ENCODE results near the gene LIPK.

DNA sequence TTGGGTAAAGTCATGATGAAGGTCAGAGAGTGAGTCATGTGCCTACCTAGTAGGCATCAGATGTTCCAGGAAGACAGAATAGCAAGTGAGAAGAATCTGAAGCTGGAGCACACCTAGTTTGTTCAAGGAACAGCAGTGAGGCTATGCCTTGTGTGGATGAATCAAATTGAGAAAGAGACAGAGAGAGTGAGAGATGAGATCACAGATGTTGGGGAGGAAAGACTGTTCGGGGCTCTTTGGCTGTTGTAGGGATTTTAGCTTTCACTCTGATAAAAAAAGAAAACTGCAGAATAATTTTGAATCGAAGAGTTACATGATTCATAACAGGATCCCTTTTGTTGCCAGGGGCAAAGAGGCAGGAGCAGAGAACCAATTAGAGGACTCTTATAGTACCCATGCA, 35.6 kb upstream of the LIPK start:
- TF ChIP-seq RFX5 (IDR thresholded peaks at IDR 0.05) = no peak
- TF ChIP-seq, protein P1, sequence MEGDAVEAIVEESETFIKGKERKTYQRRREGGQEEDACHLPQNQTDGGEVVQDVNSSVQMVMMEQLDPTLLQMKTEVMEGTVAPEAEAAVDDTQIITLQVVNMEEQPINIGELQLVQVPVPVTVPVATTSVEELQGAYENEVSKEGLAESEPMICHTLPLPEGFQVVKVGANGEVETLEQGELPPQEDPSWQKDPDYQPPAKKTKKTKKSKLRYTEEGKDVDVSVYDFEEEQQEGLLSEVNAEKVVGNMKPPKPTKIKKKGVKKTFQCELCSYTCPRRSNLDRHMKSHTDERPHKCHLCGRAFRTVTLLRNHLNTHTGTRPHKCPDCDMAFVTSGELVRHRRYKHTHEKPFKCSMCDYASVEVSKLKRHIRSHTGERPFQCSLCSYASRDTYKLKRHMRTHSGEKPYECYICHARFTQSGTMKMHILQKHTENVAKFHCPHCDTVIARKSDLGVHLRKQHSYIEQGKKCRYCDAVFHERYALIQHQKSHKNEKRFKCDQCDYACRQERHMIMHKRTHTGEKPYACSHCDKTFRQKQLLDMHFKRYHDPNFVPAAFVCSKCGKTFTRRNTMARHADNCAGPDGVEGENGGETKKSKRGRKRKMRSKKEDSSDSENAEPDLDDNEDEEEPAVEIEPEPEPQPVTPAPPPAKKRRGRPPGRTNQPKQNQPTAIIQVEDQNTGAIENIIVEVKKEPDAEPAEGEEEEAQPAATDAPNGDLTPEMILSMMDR (IDR thresholded peaks at IDR 0.05) = no peak
- TF ChIP-seq, protein P2, sequence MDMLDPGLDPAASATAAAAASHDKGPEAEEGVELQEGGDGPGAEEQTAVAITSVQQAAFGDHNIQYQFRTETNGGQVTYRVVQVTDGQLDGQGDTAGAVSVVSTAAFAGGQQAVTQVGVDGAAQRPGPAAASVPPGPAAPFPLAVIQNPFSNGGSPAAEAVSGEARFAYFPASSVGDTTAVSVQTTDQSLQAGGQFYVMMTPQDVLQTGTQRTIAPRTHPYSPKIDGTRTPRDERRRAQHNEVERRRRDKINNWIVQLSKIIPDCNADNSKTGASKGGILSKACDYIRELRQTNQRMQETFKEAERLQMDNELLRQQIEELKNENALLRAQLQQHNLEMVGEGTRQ (IDR thresholded peaks at IDR 0.05) = no peak
- TF ChIP-seq, protein P3, sequence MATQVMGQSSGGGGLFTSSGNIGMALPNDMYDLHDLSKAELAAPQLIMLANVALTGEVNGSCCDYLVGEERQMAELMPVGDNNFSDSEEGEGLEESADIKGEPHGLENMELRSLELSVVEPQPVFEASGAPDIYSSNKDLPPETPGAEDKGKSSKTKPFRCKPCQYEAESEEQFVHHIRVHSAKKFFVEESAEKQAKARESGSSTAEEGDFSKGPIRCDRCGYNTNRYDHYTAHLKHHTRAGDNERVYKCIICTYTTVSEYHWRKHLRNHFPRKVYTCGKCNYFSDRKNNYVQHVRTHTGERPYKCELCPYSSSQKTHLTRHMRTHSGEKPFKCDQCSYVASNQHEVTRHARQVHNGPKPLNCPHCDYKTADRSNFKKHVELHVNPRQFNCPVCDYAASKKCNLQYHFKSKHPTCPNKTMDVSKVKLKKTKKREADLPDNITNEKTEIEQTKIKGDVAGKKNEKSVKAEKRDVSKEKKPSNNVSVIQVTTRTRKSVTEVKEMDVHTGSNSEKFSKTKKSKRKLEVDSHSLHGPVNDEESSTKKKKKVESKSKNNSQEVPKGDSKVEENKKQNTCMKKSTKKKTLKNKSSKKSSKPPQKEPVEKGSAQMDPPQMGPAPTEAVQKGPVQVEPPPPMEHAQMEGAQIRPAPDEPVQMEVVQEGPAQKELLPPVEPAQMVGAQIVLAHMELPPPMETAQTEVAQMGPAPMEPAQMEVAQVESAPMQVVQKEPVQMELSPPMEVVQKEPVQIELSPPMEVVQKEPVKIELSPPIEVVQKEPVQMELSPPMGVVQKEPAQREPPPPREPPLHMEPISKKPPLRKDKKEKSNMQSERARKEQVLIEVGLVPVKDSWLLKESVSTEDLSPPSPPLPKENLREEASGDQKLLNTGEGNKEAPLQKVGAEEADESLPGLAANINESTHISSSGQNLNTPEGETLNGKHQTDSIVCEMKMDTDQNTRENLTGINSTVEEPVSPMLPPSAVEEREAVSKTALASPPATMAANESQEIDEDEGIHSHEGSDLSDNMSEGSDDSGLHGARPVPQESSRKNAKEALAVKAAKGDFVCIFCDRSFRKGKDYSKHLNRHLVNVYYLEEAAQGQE (IDR thresholded peaks at IDR 0.05) = no peak
- TF ChIP-seq JUNB (IDR thresholded peaks at IDR 0.05) = no peak
- no peak for TF ChIP-seq SREBF2 (IDR thresholded peaks at IDR 0.05)
- TF ChIP-seq ZFP36 (IDR thresholded peaks at IDR 0.05; ENCODE audit: borderline replicate concordance, partially characterized antibody) = no peak
- TF ChIP-seq ZNF302 (CRISPR knock-in tag; IDR thresholded peaks at IDR 0.05) = no peak
- TF ChIP-seq, protein P4, sequence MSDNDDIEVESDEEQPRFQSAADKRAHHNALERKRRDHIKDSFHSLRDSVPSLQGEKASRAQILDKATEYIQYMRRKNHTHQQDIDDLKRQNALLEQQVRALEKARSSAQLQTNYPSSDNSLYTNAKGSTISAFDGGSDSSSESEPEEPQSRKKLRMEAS (IDR thresholded peaks at IDR 0.05) = no peak
- TF ChIP-seq SMC3 (IDR thresholded peaks at IDR 0.05) = no peak
- no peak for TF ChIP-seq RNF2 (IDR thresholded peaks at IDR 0.05; ENCODE audit: borderline replicate concordance, low read depth)
- no peak for TF ChIP-seq TP53 (CRISPR knock-in tag; IDR thresholded peaks at IDR 0.05)
- no peak for TF ChIP-seq POLR2A (IDR thresholded peaks at IDR 0.05; ENCODE audit: low read length)
- TF ChIP-seq, protein P5, sequence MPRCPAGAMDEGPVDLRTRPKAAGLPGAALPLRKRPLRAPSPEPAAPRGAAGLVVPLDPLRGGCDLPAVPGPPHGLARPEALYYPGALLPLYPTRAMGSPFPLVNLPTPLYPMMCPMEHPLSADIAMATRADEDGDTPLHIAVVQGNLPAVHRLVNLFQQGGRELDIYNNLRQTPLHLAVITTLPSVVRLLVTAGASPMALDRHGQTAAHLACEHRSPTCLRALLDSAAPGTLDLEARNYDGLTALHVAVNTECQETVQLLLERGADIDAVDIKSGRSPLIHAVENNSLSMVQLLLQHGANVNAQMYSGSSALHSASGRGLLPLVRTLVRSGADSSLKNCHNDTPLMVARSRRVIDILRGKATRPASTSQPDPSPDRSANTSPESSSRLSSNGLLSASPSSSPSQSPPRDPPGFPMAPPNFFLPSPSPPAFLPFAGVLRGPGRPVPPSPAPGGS (IDR thresholded peaks at IDR 0.05) = no peak
